GM12865 (cell line): ENCODE measurements around the gene ZSCAN18.
"Not testable (repeated sequence)": the region's sequence is repeated elsewhere in the genome, so short reads cannot be mapped to it uniquely, and the experiment has no call there.

Experiments used
- DNase-seq: peaks from one replicate; pipeline ENCODE4 v3.0.0; 2010; ENCODE audit warnings: low read depth
- H3K4me3 ChIP-seq: 2 replicates; pipeline ENCODE4 v1.5.1; 2011; ENCODE audit warnings: mild to moderate bottlenecking, low read depth, low read length, control low read depth
- TF ChIP-seq, protein P1 (sequence below): IDR thresholded peaks from 2 replicates; pipeline ENCODE4 v1.5.1; 2011; ENCODE audit warnings: low read length, control low read depth, low read depth, inconsistent platforms; ENCODE audit not compliant: insufficient read depth; ENCODE audit errors: missing control alignments

ZSCAN18 gene, protein sequence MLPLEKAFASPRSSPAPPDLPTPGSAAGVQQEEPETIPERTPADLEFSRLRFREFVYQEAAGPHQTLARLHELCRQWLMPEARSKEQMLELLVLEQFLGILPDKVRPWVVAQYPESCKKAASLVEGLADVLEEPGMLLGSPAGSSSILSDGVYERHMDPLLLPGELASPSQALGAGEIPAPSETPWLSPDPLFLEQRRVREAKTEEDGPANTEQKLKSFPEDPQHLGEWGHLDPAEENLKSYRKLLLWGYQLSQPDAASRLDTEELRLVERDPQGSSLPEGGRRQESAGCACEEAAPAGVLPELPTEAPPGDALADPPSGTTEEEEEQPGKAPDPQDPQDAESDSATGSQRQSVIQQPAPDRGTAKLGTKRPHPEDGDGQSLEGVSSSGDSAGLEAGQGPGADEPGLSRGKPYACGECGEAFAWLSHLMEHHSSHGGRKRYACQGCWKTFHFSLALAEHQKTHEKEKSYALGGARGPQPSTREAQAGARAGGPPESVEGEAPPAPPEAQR

GRCh38 chr19:58097781-58098681, at the start of gene ZSCAN18:
TSS of gene ZSCAN18 (minus strand) at chr19:58098231. CDS start at chr19:58090267, 7,964 bp downstream.
- peak within 1 kb of the TSS; percentile 63 for H3K4me3 ChIP-seq
- peak; percentile 89 for DNase-seq
- TF ChIP-seq, protein P1, sequence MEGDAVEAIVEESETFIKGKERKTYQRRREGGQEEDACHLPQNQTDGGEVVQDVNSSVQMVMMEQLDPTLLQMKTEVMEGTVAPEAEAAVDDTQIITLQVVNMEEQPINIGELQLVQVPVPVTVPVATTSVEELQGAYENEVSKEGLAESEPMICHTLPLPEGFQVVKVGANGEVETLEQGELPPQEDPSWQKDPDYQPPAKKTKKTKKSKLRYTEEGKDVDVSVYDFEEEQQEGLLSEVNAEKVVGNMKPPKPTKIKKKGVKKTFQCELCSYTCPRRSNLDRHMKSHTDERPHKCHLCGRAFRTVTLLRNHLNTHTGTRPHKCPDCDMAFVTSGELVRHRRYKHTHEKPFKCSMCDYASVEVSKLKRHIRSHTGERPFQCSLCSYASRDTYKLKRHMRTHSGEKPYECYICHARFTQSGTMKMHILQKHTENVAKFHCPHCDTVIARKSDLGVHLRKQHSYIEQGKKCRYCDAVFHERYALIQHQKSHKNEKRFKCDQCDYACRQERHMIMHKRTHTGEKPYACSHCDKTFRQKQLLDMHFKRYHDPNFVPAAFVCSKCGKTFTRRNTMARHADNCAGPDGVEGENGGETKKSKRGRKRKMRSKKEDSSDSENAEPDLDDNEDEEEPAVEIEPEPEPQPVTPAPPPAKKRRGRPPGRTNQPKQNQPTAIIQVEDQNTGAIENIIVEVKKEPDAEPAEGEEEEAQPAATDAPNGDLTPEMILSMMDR, result no peak

GRCh38 chr19:58147475-58147874, 49.4 kb upstream of the ZSCAN18 start:
- not testable (repeated sequence) for DNase-seq

GRCh38 chr19:58145849-58146248, 47.8 kb upstream of the ZSCAN18 start:
- H3K4me3 ChIP-seq, result no peak overlapping the region

More at GRCh38 chr19:58147475-58147874, 49.4 kb upstream of the ZSCAN18 start:
- not testable (repeated sequence) for H3K4me3 ChIP-seq

DNA sequence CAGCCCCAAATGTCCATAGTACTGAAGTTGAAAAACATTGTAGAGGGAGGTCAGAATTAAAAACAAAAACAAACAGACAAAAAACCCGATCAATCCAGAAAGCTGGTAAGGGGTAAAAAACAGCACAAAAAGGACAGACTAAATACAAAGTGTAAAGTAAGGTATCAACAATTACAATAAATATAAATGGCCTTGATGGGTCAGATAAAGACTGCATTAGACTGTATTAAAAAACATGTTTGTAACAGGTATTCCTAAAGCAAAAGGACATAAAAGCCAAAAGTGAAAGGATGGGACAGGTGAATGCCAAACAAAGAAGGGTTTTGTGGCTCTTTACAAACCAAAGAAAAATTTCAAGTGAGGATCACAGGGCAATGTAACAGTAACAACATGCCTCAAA, 36.2 kb upstream of the ZSCAN18 start:
- no peak for DNase-seq
- no peak overlapping the region for H3K4me3 ChIP-seq
- TF ChIP-seq, protein P1, result no peak

More at GRCh38 chr19:58145849-58146248, 47.8 kb upstream of the ZSCAN18 start:
- no peak for DNase-seq
- TF ChIP-seq, protein P1, result no peak

DNA sequence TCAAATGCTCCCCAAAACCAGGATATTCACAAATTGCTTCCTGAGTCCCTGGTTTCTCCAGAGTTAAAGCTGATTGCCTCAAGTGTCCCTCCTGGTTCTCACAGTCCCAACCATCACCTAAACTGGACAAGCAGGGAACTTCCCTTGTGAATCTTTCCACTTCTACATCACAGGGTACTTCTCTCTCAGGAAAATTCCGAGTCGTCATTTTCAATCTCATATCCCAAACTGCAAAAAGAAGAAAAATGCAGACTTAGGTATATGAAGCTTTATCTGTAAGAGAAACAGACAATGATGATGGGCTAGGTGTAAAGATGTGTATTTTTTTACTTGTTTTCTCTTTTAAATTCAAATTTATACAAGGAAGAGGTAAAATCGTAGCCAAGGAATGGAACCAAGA, 31.3 kb upstream of the ZSCAN18 start:
- H3K4me3 ChIP-seq, result no peak overlapping the region
- no peak for DNase-seq
- TF ChIP-seq, protein P1, result no peak

GRCh38 chr19:58128041-58128685, 30.1 kb upstream of the ZSCAN18 start:
- no peak overlapping the region for H3K4me3 ChIP-seq
- TF ChIP-seq, protein P1, result no peak
- no peak for DNase-seq
